Skeletal muscle satellite cell (primary cell): ENCODE measurements around the gene CAPZA3.

Source experiments
- H3K27me3 ChIP-seq: 2 replicates; pipeline ENCODE4 v1.7.0; 2013; ENCODE audit warnings: low read length; ENCODE audit not compliant: control insufficient read depth, insufficient read depth
- H3K36me3 ChIP-seq: 2 replicates; pipeline ENCODE4 v1.7.0; 2013; ENCODE audit warnings: mild to moderate bottlenecking, control low read depth, low read length; ENCODE audit not compliant: insufficient read depth
- H3K4me1 ChIP-seq: 2 replicates; pipeline ENCODE4 v1.7.0; 2013; ENCODE audit warnings: low read length; ENCODE audit not compliant: control insufficient read depth, insufficient read depth
- H3K4me2 ChIP-seq: 2 replicates; pipeline ENCODE4 v1.7.0; 2013; ENCODE audit warnings: mild to moderate bottlenecking, low read length
- H3K4me3 ChIP-seq: 2 replicates; pipeline ENCODE4 v1.7.0; 2013; ENCODE audit warnings: low read length
- H3K9ac ChIP-seq: 2 replicates; pipeline ENCODE4 v1.7.0; 2013; ENCODE audit warnings: mild to moderate bottlenecking, low read depth, low read length, moderate library complexity
- H3K9me3 ChIP-seq: replicated peaks from 2 replicates; pipeline ENCODE4 v1.7.0; 2013; ENCODE audit warnings: mild to moderate bottlenecking, control low read depth, low read length

Gene CAPZA3

DNA sequence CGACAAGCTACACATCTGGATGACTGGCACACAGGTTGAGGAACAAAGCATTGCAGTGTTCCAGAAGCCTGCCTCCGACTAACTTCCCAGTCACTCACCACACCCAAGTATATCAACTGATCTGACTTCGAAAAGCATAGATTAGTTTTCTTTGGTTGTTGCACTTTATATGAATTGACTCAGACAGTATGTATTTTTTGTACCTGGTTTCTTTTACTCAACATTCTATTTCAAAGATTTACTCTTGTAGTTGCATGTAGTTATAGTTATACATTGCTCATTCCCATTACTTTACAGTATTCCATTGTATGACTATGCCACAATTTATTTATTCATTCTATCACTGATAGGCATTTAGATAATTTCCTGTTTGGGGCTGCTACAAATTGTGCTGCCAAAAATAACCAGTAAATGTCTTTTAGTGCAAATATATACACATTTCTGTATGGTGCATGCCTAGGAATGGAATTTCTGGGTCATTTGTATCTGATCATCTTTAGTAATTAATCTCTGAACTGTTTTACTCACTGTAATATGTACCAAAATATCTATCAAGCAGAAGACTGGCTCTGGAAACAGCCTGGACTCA lies 17.9 kb upstream of the CAPZA3 start:
- no peak overlapping the region for H3K4me2 ChIP-seq
- H3K27me3 ChIP-seq = no peaks in the 10 kb centered on the region
- peaks cover 11% of the 10 kb centered on the region for H3K4me1 ChIP-seq
- H3K9ac ChIP-seq = no peak overlapping the region
- no peaks in the 10 kb centered on the region for H3K36me3 ChIP-seq
- no peaks in the 10 kb centered on the region for H3K9me3 ChIP-seq
- H3K4me3 ChIP-seq = no peak overlapping the region

DNA sequence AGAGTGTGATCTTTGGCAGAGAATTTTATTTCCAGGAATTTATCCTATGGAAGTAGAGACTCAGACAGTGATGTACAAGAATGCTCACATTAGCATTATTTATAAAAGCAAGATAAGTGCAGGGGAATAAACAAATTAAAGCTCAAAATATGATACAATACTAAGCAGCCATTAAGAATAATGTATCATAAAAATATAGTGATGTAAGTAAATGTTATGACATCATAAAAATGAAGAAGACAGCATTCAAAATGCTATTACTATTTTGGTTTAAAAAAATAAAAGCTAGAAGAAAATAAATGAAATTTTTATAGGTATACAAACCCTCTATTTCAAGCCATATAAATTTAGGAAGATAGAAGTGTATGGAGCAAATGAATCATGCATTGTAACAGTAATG lies 17.2 kb upstream of the CAPZA3 start:
- no peak overlapping the region for H3K4me3 ChIP-seq
- no peak overlapping the region for H3K4me2 ChIP-seq
- H3K4me1 ChIP-seq = peaks cover 11% of the 10 kb centered on the region
- no peaks in the 10 kb centered on the region for H3K9me3 ChIP-seq
- H3K36me3 ChIP-seq = no peaks in the 10 kb centered on the region
- H3K9ac ChIP-seq = no peak overlapping the region
- no peaks in the 10 kb centered on the region for H3K27me3 ChIP-seq

DNA sequence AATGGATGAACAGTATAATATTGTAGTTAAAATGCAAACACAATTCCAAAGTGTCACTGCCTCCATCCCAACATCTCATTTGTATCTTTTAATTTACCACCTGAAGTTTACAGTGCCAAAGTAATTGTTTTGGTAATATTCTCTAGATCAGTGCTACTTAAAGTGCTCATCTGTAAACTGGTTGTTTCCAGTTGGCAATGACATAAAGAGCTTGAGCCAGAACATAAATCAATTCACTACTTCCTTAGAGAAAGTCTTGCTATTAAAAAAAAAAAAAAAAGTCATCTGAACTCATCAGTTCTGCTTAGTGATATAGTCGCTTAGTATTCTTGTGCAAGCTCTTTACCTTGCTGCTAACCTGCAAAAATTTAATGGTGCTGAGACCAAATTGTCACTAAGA lies 16.5 kb upstream of the CAPZA3 start:
- no peak overlapping the region for H3K4me2 ChIP-seq
- no peak overlapping the region for H3K4me3 ChIP-seq
- H3K27me3 ChIP-seq = no peaks in the 10 kb centered on the region
- no peaks in the 10 kb centered on the region for H3K36me3 ChIP-seq
- no peak overlapping the region for H3K9ac ChIP-seq
- no peaks in the 10 kb centered on the region for H3K9me3 ChIP-seq
- peaks cover 11% of the 10 kb centered on the region for H3K4me1 ChIP-seq

DNA sequence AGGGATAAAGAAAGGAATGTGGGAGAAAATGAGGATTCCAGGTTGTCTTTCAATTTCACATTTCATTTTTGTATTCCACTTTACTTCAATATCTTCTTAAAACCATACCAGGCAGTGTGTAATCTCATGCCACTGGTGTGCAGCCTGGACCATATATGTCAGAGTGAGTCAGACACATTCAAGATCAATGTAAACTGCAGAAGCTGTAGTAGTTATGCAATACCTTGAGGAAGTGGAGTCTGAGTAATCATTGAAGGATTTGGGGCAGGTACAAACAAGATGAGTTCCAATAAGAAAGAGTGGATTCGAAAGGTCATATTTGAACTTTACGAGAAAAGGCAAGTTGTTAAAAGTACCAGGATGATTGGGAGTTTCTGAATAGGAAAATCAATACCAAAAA lies 14.2 kb upstream of the CAPZA3 start:
- Histone ChIP-seq H3K27me3 (no peaks in the 10 kb centered on the region), H3K4me2 (peak overlapping the region; percentile 23), H3K36me3 (no peaks in the 10 kb centered on the region), H3K9ac (no peak overlapping the region), H3K4me3 (no peak overlapping the region), H3K9me3 (no peaks in the 10 kb centered on the region), H3K4me1 (peaks cover 11% of the 10 kb centered on the region)

DNA sequence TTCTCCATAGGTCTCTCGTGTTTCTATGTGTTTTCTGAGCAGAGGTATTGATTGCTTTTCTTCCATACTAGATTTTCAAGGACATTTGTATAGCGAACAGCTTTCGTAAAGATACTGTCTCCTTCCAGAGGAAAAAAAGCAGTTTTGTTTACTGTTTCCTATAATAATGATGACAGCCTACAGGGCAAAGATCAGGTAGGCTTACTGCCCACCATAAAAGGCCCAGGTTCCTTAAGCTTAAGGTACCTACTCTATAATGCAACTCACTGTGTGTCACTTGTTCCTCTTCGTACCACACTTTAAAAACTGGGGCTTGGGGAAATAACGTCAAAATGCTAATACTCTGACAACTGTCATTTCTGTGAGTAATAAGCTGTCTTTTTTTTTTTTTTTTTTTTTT lies 6.8 kb upstream of the CAPZA3 start:
- Histone ChIP-seq H3K9ac (no peak overlapping the region), H3K36me3 (no peaks in the 10 kb centered on the region), H3K4me1 (no peaks in the 10 kb centered on the region)

DNA sequence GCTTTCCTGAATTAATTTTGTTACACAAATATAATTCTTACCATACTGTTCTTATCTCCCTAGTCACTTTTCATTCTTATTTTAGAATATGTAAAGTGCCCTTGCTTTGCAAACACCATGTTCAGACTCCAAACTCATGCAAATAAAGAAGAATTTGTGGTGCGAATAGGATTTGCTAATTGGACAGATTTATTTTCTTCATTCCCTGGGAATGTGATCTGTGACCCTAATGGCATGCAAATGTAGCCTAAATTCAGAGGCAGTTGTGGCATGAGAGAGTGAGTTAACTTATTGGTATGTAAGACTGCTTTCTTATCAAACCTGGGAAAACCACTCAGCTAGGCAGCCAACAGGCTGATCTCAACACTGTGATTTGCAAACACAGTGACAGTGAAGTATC lies 10.0 kb downstream of the CAPZA3 start:
- Histone ChIP-seq H3K27me3 (no peaks in the 10 kb centered on the region), H3K4me1 (peaks cover 19% of the 10 kb centered on the region), H3K36me3 (no peaks in the 10 kb centered on the region), H3K4me3 (no peak overlapping the region), H3K9me3 (no peaks in the 10 kb centered on the region), H3K9ac (no peak overlapping the region), H3K4me2 (peak overlapping the region; percentile 4)

More for the DNA sequence above, 6.8 kb upstream of the CAPZA3 start:
- Histone ChIP-seq H3K4me2 (no peak overlapping the region), H3K27me3 (no peaks in the 10 kb centered on the region), H3K9me3 (no peaks in the 10 kb centered on the region), H3K4me3 (no peak overlapping the region)

DNA sequence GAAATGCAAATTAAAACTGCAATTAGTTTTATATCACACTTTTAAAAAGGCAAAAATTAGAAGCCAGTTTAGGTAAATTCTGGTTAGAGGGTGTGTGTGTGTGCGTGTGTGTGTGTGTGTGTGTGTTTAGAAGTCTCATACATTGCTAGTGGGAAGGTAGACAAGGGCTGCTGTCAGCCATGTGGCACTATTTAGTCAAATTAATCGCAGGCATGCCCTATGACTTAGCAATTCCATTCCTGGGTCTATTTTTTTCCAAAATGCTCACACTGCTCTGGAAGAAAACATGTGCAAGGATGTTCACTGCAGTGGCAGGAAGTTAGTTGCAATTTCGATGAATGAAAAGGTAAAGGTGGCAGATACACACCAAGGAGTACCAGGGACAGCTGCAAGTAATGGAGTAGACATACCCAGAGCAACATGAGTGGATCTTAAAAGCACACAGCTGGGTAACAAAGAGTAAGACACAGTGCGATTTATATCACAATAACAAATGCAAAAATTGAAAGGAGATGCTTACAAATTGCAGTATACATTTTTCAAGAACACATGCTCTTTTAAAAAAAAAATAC lies 11.6 kb downstream of the CAPZA3 start:
- H3K36me3 ChIP-seq = no peaks in the 10 kb centered on the region
- H3K4me2 ChIP-seq = no peak overlapping the region
- no peaks in the 10 kb centered on the region for H3K9me3 ChIP-seq
- no peak overlapping the region for H3K4me3 ChIP-seq
- no peak overlapping the region for H3K9ac ChIP-seq
- no peaks in the 10 kb centered on the region for H3K27me3 ChIP-seq
- H3K4me1 ChIP-seq = peaks cover 20% of the 10 kb centered on the region

DNA sequence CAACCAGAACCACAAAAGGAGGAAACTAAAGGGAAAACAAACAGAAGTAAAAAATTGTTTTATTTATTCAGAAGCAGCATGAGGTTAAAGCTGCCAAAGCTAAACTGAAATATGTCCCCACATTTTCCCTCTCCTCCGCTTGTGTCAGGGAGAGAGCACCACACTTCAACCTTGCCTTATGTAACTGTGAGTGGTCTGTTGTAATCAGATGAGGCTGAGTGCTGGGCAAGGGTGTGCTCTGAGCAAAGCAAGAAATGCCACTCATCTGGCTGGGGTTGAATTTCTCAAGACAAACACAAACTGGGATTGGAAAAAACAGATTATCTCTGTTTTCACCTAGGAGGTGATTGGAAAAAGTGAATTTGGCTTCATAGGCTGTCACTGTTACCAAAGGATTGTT lies 12.2 kb downstream of the CAPZA3 start:
- Histone ChIP-seq H3K4me2 (no peak overlapping the region), H3K27me3 (no peaks in the 10 kb centered on the region), H3K36me3 (no peaks in the 10 kb centered on the region), H3K9me3 (no peaks in the 10 kb centered on the region), H3K4me1 (peaks cover 20% of the 10 kb centered on the region), H3K4me3 (no peak overlapping the region), H3K9ac (no peak overlapping the region)

DNA sequence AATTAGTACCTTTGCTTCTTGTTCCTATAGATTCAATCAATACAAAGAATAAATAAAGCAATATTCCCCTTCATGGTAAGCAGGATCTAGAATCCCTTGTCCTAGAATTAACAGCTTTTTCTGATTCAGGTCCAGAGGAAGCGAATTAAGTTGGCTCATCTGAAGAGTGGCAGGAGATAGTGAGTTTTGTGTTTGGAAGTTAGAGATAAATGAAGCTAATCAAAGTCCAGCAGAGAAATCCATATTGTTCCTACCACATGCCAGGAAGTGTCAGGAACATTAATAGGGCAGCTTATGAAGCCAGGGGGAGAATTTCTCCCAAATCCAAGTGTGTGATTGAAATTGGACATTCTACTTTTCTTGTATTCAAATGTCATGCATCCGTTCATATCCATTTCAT lies 13.9 kb downstream of the CAPZA3 start:
- no peaks in the 10 kb centered on the region for H3K36me3 ChIP-seq
- no peak overlapping the region for H3K4me2 ChIP-seq
- no peak overlapping the region for H3K4me3 ChIP-seq
- no peaks in the 10 kb centered on the region for H3K27me3 ChIP-seq
- peaks cover 20% of the 10 kb centered on the region for H3K4me1 ChIP-seq
- no peaks in the 10 kb centered on the region for H3K9me3 ChIP-seq
- no peak overlapping the region for H3K9ac ChIP-seq

DNA sequence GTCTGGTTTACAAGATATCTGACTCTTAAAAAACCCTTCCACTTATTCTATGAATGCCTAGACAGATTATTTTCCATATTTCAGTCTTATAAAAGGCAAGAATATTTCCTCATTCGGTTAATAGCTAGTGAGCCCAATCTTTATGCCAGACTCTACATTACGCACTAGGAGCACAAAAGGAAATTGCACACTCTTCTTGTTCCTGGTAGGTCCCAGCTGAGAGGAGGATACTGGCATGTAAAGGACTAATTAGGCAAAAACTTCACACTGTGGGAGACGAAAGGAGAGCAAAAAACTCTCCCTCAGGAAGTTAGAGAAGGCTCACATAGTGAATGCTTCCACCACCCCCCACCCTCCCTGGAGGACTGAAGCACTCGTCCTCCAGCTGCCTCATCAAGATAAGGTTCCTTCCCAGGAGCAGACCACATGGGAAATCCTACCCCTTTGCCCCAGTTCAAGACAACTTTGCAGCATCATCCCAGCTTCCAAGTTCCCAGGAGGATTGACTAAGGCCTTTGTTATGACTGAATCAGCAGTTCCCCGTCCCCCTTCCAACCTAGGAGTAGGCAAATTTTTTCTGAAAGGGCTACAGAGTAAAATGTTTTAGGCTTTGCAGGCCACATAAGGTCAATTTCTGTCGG lies 14.5 kb downstream of the CAPZA3 start:
- H3K4me2 ChIP-seq = peak overlapping the region; percentile 8
- H3K4me3 ChIP-seq = no peak overlapping the region
- H3K9ac ChIP-seq = no peak overlapping the region
- H3K9me3 ChIP-seq = no peaks in the 10 kb centered on the region
- peaks cover 20% of the 10 kb centered on the region for H3K4me1 ChIP-seq
- H3K27me3 ChIP-seq = no peaks in the 10 kb centered on the region
- H3K36me3 ChIP-seq = no peaks in the 10 kb centered on the region

DNA sequence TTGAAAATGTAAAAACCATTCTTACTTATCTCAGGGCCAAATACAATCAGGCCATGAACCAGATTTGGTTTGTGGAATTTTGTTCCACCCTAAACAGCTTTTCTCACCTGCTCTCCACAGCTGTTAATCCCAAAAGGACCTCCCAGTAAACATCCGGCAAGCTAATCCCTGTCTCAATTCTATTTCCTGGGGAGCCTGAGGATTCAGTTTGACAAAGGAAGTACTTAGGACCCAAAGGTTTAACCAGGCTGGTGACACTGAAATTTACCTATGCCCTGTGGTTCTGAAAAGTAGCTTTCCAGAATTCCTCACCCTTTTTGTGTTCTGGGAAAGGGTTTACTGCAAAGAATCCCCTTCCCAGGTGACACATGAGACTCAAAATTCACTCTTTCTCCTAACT lies 15.0 kb downstream of the CAPZA3 start:
- no peaks in the 10 kb centered on the region for H3K36me3 ChIP-seq
- no peak overlapping the region for H3K4me3 ChIP-seq
- H3K27me3 ChIP-seq = no peaks in the 10 kb centered on the region
- H3K4me2 ChIP-seq = no peak overlapping the region
- peaks cover 14% of the 10 kb centered on the region for H3K4me1 ChIP-seq
- no peak overlapping the region for H3K9ac ChIP-seq
- H3K9me3 ChIP-seq = no peaks in the 10 kb centered on the region
